ENCODE measurements around the gene EXOC4.

DNA sequence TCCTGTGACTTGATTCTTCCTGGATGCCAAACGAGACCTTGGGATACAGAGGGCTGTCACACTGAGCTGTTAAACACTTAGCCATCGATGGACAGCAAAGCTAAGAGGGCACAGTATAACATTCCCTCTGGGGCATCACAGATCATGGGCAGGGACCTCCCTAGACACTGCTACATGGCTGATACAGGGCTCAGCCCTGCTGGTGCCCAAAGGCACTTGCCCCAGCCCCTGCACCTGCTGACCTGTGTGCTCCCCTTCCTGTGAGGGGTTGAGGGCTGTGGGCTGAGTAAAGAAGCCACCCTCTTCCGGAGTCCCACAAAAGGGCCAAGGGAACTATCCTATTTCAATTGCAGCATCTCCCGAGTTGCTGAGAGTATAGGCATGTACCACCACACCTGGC is 337.9 kb downstream of the EXOC4 start:
- no peak for TF ChIP-seq CTCF (tag by site-specific recombination; IDR thresholded peaks at IDR 0.05)
- no peak for TF ChIP-seq ZNF274 (IDR thresholded peaks at IDR 0.05; ENCODE audit: low read length)
- no peak for TF ChIP-seq ZNF274 (tag by site-specific recombination; IDR thresholded peaks at IDR 0.05; ENCODE audit: borderline replicate concordance)
- TF ChIP-seq ZNF791 (tag by site-specific recombination; IDR thresholded peaks at IDR 0.05) = no peak
- TF ChIP-seq, protein P1, sequence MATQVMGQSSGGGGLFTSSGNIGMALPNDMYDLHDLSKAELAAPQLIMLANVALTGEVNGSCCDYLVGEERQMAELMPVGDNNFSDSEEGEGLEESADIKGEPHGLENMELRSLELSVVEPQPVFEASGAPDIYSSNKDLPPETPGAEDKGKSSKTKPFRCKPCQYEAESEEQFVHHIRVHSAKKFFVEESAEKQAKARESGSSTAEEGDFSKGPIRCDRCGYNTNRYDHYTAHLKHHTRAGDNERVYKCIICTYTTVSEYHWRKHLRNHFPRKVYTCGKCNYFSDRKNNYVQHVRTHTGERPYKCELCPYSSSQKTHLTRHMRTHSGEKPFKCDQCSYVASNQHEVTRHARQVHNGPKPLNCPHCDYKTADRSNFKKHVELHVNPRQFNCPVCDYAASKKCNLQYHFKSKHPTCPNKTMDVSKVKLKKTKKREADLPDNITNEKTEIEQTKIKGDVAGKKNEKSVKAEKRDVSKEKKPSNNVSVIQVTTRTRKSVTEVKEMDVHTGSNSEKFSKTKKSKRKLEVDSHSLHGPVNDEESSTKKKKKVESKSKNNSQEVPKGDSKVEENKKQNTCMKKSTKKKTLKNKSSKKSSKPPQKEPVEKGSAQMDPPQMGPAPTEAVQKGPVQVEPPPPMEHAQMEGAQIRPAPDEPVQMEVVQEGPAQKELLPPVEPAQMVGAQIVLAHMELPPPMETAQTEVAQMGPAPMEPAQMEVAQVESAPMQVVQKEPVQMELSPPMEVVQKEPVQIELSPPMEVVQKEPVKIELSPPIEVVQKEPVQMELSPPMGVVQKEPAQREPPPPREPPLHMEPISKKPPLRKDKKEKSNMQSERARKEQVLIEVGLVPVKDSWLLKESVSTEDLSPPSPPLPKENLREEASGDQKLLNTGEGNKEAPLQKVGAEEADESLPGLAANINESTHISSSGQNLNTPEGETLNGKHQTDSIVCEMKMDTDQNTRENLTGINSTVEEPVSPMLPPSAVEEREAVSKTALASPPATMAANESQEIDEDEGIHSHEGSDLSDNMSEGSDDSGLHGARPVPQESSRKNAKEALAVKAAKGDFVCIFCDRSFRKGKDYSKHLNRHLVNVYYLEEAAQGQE (tag by site-specific recombination; IDR thresholded peaks at IDR 0.05) = no peak
- no peak for TF ChIP-seq KLF1 (tag by site-specific recombination; IDR thresholded peaks at IDR 0.05)
- TF ChIP-seq GLIS1 (tag by site-specific recombination; IDR thresholded peaks at IDR 0.05) = no peak
- TF ChIP-seq ZNF549 (tag by site-specific recombination; IDR thresholded peaks at IDR 0.05) = no peak
- no peak for TF ChIP-seq MEIS1 (CRISPR knock-in tag; IDR thresholded peaks at IDR 0.05; ENCODE audit: borderline replicate concordance)
- TF ChIP-seq ZNF747 (tag by site-specific recombination; IDR thresholded peaks at IDR 0.05) = no peak
- TF ChIP-seq MZF1 (tag by site-specific recombination; IDR thresholded peaks at IDR 0.05; ENCODE audit: borderline replicate concordance) = no peak
- no peak for TF ChIP-seq ZNF426 (tag by site-specific recombination; IDR thresholded peaks at IDR 0.05)
- no peak for TF ChIP-seq ZNF140 (tag by site-specific recombination; IDR thresholded peaks at IDR 0.05)
